Loucy (cell line): ENCODE results near the gene RTBDN.

ENCODE experiments used
- EZH2phosphoT487 ChIP-seq: fragments of 200-600 bp; IDR thresholded peaks from 2 replicates; pipeline ENCODE4 v1.6.1; 2018; ENCODE audit warnings: antibody characterized with exemption, mild to moderate bottlenecking, moderate library complexity, borderline replicate concordance
- TF ChIP-seq, protein P1 (sequence below): fragments of 200-600 bp; sonication (generic); conservative IDR thresholded peaks from 2 replicates; pipeline ENCODE4 v1.5.1; 2014; ENCODE audit warnings: mild to moderate bottlenecking, antibody characterized with exemption, low read length

DNA sequence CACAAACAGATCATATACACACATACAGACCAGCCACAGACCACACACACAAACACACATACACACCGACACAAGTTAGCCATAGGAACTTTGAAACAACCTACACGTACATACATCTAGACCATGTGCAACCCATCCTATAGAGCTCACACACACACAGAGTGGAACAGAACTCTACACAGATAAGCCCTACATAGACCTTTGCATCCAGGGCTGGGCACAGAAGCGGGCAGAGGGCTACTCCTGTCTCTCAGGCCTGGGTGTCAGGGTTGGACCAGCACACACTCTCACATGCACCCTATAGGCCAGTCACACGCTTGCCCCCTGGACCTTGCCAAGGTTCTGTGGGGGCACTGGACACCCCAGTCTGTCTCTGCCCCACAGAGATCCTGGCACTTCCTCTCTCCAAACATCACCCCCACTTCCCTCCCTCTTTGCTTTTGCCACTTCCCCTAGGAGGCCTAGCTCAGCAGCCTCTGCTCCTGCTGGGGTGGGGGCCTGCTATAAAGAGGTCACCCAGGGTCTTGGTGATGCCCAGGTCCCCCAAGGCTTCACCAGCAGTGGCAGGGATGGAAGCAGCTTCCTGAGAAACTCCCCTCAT, 48.8 kb downstream of the RTBDN start:
- TF ChIP-seq, protein P1, sequence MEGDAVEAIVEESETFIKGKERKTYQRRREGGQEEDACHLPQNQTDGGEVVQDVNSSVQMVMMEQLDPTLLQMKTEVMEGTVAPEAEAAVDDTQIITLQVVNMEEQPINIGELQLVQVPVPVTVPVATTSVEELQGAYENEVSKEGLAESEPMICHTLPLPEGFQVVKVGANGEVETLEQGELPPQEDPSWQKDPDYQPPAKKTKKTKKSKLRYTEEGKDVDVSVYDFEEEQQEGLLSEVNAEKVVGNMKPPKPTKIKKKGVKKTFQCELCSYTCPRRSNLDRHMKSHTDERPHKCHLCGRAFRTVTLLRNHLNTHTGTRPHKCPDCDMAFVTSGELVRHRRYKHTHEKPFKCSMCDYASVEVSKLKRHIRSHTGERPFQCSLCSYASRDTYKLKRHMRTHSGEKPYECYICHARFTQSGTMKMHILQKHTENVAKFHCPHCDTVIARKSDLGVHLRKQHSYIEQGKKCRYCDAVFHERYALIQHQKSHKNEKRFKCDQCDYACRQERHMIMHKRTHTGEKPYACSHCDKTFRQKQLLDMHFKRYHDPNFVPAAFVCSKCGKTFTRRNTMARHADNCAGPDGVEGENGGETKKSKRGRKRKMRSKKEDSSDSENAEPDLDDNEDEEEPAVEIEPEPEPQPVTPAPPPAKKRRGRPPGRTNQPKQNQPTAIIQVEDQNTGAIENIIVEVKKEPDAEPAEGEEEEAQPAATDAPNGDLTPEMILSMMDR = no peak
- TF ChIP-seq EZH2phosphoT487 = no peak
